ENCODE results near the gene RAB7A.
"Not testable (repeated sequence)": the region's sequence is repeated elsewhere in the genome, so short reads cannot be mapped to it uniquely, and the experiment has no call there.

Gene RAB7A

DNA sequence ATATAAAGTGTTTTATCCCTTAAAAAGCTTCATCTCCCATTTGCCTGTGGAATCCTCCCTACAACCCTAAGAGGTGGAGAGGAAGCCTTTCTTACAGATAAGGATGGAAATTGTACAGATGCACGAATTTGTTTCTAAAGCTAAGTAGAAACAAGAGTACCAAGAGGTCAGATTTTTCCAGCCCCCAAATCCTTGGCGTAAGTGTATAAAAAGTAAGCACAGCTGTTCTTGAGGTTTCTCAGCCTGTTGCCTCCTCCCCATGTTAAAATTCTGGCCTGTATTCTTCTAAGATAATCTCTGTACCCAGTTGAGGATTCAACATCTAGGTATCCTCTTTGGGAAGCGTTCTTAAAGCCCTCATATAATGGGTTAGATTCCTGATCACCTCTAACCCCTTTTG lies 34.9 kb downstream of the RAB7A start:
- DNase-seq (ENCODE audit: low read depth): no peak

DNA sequence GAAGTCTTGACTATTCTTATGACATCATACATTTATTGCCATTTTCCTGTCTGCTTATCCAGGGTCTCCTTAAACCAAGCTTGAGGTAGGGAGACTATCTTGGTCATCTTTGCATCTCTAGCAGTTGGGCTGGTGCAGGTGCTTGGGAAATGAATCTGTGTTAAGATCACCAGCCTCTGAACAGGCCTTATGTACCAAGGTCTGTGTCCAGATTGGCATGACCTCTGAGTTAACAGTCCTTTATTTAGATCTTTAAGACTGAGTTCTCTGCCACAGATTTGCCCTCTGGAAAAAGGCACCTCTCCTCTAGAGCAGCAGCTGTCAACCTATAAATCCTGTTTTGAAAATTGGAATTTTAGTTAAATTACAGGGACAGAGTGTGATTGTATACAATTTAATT lies 35.4 kb downstream of the RAB7A start:
- no peak for DNase-seq (ENCODE audit: low read depth)

DNA sequence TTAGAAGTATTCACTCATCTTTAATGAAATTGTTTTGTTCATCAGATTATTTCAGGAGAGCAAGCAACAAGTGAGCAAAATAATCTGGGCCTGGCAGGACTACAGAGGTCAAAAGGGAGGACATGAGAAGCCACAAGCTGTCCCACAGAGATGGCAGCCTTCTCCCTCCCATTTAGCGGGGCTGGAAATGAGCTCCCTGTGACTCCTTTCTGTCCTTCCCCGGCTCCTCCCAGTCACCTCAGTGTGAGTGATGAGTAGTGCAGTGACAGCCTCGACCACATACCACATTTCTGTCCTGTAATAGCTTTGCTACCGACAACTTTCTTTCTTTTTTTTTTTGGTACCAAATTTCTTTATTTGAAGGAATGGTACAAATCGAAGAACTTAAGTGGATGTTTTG lies 38.0 kb downstream of the RAB7A start:
- no peak for DNase-seq (ENCODE audit: low read depth)

DNA sequence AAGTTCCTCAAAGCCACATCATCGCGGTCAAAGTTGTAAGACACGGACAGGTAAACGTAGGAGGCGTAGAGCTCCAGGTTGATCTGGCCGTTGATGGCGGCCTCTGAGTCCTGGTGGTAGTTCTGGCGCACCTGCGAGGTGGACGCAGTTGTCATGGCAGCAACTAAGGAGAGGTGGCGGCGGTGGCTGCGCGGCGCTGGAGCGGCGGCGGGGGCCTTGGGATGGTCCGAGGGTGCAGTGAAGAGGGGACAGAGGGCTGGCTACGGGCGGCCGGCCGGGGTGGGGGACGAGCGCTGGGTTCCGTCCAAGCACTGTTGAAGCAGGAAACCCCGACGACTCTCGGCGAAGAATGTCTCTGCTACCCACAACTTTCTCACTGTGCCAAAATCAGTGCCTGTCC lies 38.9 kb downstream of the RAB7A start:
- DNase-seq (ENCODE audit: low read depth): no peak

DNA sequence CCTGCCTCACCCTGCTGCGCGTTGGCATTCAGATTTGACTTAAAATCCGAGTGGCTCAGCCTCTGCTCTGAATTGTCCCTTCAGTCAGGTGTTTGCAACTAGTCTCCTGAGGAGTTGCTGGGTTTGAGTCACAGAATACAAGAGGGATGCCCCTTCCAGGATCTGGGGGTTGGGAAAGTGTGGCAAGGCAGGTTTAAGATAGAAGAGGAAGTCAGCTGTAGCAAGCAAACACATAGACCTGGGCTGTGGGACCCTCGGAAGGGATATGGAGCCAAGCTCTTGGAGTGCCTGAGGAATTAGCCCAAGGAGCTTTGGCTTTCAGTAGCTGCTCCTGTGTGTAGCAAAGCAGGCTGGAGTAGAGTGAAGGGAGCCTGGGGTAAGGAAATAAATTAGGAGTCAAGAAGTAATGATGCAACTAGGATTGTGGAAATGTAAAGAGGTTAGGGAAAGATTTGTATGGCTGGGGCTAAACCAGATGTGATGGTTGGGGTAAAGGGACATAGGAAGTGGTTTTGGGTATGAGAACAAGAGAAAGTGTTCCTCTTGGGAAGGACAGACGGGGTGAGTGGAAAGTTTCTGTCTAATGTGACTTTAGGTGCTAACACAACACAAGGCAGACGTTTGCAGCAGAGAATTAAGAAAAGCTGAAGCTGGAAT lies 41.2 kb downstream of the RAB7A start:
- DNase-seq (ENCODE audit: low read depth): no peak

DNA sequence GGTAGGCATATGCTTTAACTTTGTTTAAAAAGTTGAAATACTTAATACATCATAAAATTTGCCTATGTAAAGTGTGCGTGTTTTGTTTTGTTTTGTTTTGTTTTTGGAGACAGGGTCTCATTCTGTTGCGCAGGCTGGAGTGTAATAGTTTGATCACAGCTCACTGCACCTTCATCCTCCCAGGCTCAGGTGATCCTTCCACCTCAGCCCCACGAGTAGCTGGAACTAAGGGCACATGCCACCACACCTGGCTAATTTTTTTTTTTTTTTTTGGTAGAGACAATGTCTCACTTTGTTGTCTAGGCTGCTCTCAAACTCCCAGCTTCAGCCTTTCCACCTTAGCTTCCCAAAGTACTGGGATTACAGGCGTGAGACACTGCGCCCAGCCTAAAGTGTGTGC lies 42.5 kb downstream of the RAB7A start:
- DNase-seq (ENCODE audit: low read depth): no peak

DNA sequence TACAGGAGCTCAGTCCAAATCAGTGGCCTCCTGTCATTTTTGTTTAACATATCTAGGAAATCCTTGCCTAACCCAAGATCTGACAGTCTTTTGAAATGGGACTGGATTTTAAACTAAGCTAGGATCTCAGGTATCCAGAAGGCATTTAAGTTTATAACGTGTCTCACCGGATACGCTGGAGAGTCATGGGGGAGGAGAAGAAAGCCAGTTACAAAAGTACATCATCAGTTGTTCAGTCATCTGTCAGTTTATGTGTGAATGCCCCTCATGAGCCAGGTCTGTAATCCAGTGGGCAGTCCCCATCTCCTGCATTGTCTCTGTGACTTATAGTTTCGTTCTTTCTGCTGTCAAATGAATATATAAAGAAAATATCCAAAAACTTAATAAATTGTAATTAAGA lies 44.4 kb downstream of the RAB7A start:
- DNase-seq (ENCODE audit: low read depth): no peak

DNA sequence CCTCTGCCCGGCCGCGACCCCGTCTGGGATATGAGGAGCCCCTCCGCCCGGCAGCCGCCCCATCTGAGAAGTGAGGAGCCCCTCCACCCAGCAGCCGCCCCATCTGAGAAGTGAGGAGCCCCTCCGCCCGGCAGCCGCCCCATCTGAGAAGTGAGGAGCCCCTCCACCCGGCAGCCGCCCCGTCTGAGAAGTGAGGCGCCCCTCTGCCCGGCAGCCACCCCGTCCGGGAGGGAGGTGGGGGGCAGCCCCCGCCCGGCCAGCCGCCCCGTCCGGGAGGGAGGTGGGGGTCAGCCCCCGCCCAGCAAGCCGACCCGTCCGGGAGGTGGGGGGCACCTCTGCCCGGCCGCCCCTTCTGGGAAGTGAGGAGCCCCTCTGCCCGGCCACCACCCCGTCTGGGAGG lies 47.2 kb downstream of the RAB7A start:
- DNase-seq (ENCODE audit: low read depth): not testable (repeated sequence)

DNA sequence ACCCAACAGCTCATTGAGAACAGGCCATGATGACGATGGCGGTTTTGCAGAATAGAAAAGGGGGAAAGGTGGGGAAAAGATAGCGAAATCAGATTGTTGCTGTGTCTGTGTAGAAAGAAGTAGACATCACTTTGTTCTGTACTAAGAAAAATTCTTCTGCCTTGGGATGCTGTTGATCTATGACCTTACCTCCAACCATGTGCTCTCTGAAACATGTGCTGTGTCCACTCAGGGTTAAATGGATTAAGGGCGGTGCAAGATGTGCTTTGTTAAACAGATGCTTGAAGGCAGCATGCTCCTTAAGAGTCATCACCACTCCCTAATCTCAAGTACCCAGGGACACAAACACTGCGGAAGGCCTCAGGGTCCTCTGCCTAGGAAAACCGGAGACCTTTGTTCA lies 47.6 kb downstream of the RAB7A start:
- DNase-seq (ENCODE audit: low read depth): not testable (repeated sequence)

DNA sequence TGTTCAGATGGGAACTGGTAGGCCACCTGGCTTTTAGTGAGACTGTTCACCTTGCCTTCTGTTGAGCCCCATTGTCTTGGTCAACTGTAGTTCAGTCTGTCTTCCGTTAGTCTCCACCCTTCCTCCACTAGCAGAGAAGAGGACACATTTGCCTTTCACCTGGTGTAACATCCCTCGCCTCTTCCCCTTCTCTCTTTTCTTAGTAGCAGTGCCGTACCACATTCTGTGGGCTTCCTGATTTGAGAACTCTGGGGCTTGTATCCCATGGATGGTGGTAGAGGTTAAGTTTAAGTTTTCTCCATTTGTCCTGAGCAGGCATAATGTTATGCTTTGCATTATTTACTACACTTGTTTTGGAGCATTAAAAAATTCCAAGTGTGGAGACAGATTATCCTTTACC lies 49.3 kb downstream of the RAB7A start:
- no peak for DNase-seq (ENCODE audit: low read depth)

DNA sequence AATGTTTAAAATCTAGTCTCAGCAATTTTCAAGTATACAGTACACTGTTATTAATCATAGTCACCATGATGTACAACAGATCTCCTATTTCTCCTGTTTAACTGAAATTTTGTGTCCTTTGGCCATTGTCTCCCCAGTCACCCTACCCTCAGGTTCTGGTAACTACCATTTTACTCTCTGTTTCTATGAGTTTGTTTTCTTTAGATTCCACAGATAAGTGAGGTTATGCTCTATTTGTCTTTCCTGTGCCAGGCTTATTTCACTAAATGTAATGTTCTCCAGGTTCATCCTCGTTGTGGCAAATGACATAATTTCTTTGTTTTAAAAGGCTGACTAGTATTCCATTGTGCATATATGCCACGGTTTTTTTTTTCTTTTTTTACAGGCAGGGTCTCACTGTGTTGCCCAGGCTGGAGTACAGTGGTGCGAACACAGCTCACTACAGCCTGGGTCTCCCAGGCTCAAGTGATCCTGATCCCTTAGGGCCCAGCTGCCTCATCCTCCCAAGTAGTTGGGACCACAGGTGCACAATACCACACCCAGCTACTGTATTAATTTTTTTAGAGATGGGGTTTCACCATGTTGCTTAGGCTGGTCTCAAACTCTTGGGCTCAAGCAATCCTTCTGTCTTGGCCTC lies 50.0 kb downstream of the RAB7A start:
- DNase-seq (ENCODE audit: low read depth): no peak

DNA sequence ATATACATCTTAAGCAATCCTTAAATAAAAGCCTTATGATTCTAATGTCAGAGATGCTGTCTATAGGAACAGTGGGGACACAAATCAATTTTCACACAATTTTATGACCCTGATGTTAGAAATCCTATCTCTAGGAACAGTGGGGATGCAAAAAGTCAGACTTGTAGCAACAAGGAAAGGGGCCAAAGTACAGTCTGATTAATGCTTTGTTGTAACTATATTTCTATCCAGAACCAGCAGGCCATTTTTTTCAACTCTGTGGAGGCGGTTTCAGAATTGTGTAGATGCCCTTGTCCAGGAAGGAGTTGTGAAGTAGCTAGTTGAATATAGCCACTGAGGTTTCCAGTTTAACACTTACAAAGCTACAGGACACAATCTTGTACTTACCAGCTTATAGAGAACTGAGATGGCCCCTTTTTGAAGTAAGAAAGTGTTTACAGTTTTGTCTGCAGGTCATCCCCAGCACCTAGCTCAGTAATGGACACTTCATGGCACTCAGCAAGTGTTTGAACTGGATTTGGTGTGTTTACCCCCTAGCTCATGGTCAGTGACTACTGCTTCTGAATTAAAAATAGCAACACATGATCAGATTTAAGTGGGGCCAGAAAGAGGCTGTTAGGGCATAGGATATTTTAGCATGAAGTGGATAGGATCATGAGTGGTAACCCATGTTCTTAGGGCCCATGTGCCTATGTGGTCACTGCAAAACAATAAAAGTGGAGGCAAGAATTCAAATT lies 54.3 kb downstream of the RAB7A start:
- no peak for DNase-seq (ENCODE audit: low read depth)

DNA sequence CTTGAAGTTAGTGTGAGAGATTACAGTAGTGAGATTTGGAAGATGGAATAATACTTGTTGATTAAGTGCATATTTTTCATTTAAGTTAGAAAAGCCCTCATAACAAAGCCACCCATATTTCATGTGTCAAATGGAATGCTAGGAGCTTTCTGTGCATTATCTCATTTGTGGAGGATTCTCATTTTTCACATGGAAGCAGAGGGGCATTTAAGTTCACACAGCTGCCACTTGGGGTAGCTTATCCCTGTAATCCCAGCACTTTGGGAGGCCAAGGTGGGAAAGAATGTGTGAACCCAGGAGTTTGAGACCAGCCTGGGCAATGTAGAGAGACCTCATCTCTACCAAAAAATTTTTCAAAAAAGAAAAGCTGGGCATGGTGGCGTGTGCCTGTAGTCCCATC lies 55.2 kb downstream of the RAB7A start:
- DNase-seq (ENCODE audit: low read depth): no peak

DNA sequence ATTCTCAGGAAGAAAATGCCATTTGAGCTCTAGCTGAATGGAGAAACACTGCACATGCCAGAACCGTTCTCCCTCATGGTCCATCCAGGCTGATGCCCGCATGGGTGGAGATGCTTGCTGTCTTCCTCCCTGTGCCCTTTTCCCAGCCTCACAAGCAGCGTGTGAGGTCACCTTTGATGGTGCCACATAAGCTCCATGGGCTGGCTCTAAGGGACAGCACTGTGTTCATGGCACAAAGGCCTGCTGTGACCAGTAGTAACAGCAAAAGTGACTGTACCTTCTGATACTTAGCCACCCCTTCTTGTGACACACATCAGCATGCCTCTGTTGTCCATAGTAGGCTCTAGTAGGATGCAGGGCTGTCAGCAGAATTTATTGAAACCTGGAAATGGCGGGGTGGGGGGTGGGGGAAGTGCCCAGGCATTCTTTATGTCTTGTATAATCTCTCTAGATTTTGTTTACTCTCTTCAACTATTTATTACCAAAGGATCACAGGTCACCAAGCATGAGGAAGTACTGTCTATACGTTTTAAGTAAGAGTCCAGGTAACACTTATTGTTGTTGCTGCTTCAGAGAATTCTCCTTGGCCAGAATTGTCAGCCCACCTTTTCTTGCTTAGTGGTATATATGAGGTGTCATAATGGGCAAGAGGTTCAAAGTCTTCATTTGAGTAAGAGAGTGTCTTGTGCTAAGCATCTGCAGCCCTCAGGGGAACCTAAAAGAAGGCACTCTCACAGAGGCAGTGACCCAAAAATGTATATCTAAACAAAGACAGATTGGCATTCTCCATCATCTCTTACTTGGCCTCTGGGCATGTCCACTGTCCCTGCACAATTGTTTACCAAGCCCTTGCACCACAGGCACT lies 56.5 kb downstream of the RAB7A start:
- DNase-seq (ENCODE audit: low read depth): no peak

DNA sequence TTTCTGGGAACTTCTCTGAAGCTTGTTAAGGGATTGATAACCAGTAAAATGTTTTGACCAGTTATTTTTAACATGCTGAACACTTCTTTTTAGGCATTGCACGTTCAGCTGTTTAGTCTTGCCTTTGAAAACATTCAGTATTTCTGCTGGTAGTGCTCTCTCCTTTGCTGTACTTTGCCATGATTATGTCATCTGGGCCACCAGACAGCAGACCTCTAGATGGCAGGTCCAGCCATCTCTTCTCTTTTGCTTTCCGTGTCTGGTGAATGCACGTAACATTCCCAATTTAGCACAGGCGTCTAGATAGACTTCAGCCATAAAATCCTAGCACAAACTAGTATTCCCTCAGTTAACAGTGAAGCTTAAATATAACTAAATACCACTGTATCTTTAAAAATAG lies 57.8 kb downstream of the RAB7A start:
- no peak for DNase-seq (ENCODE audit: low read depth)

DNA sequence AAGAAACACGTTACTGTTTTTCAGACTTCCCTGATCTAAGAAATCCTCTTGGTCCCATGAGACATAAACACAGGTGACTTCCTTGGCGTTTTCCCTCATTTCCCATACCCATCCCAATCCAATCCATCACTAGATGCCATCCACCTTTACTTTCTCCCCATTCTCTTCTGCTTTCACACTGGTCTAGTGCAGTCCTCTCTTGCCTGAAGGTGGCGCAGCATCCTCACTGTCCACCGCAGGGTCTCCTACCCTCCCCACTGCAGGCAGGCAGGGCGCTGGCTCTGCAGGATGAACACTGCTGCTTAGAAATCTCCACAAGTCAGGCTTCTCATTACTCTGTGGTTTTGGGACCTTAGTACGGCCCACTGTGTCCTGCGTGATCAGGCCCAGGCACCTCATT lies 58.2 kb downstream of the RAB7A start:
- DNase-seq (ENCODE audit: low read depth): no peak

DNA sequence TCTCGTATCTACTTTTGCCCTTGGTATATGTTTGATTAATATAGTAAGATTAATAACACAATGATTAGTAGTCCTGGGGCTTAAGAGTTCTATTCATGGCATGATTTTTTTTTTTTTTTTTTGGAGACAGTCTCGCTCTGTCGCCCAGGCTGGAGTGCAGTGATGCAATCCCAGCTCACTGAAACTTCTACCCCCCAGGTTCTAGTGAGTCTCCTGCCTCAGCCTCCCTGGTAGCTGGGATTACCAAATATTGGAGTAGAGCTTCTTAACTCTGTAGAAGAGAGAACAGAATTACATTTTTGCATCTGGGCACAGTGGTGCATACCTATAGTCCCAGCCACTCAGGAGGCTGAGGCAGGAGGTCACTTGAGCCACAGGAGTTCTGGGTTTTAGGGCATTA lies 58.9 kb downstream of the RAB7A start:
- no peak for DNase-seq (ENCODE audit: low read depth)

DNA sequence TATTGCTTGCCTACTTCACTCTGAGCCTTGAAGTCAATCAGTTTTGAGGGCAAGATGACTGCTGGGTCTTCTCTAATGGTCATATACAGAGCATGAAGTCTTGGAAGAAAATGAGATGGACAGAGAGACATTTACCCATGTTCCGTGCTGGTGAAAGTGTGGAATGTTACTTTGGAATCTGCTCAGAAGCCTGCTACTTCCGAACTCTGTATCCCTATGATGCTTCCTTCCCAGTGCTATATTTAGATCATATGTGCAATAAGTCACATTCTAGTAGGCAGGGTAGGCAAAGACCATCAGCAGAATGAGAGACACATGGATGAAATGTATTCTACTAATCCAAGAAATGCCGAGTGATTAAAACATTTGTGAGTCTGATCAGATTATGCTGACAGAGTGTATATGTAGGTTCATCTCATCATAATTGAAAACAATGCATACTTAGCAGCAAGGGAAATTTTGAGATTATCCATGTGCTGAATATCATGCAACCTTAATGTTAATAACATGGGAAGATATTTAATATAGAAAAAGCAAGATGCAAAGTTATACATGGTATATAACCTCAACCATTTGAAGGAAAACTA lies 60.5 kb downstream of the RAB7A start:
- DNase-seq (ENCODE audit: low read depth): no peak

DNA sequence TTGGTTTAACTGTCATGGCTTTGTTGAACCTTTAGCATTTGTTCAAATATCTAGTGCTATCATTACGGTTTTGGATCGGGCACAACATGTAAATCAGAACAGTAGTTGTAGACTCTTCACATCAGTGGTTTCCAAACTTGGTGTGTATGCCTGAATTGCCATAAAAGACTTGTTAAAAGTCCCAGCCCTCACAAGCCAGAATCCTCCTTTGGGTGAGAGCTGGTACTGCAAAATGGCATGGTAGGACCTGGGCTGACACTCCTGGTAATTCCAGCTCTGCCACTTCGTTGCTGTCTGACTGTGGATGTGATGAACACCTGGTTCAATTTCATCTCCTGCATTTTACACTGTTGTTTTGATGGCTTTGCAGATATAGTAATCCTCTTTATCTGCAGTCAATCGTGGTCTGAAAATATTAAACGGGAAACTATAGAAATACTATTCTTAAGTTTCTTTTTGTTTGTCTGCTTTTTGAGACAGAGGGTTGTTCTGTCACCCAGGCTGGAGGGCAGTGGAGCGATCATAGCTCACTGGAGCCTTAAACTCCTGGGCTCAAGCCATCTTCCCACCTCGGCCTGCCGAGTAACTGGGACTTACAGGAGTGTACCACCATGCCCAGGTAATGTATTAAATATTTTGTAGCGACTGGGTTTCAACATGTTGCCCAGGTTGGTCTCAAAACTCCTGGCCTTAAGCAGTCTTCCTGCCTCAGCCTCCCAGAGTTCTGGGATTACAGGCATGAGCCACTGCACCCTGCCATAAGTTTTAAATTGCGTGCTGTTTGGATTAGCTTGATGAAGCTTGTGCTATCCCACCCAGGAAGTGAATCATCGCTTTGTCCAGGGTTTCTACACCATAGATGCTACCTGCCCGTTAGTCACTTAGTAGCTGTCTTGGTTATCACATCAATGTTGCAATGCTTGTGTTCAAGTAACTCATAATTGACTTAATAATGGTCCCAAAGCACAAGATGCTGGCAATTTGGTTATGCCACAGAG lies 61.6 kb downstream of the RAB7A start:
- no peak for DNase-seq (ENCODE audit: low read depth)

DNA sequence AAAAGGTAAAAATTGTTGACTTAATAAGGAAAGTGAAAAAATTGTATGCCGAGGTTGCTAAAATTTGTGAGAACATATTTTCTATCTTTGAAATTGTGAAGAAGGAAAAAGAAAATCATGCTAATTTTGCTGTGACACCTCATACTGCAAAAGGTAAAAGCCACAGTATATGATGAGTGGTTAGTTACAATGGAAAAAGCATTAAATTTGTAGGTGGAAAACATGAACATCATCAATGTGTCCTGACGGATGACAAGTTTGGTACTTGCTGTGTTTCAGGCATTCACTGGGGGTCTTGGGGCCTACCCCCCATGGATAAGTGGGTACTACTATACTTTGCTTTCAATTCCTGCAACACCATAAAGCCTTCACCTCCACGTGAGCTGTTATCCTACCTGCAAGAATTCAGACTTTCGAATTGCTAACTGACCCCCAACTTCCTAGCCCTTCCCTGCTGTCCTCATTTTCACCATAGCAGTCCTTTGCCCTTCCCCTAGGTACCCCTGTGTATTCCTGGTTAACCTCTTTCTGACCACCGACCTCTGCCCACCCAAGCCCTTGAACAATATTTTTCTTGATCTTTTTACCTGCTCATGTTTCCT lies 62.4 kb downstream of the RAB7A start:
- DNase-seq (ENCODE audit: low read depth): no peak
